GM12878 (cell line): ENCODE measurements around the gene STRA6. TPM values are rescaled to one million over a fixed set of nuclear protein-coding genes. Genes with fewer than 3 reads are reported as not detected.

ENCODE experiments used
- ATAC-seq: fragments of 200-7000 bp; cut with Tn5 transposase; 3 replicates; pipeline ENCODE4 v1.9.1; 2020; ENCODE audit warnings: mild to moderate bottlenecking, moderate library complexity
- BruUV-seq: library from RNA; stranded (reverse); fragments of 400-500 nt; replicated peaks from 2 replicates; lab custom pipeline; 2021; lab: Mats Ljungman, UMichigan
- CTCF ChIA-PET: fragments of 300-600 bp; sonication (Branson Sonifier 250); formaldehyde crosslinking; extraction: SDS; loops from one replicate; lab custom pipeline; 2021; ENCODE audit warnings: inconsistent platforms; lab: Yijun Ruan, JAX
- POLR2A ChIA-PET: fragments of 350-600 bp; formaldehyde crosslinking; extraction: SDS; loops from one replicate; lab custom pipeline; 2021; ENCODE audit warnings: inconsistent platforms; lab: Charles Lee
- RAD21 ChIA-PET: fragments of 300-600 bp; sonication (Branson Sonifier 250); formaldehyde crosslinking; loops from one replicate; lab custom pipeline; 2023; ENCODE audit warnings: antibody characterized with exemption; ENCODE audit not compliant: unreplicated experiment; lab: Charles Lee
- SMC1A ChIA-PET: fragments of 300-600 bp; sonication (Branson Sonifier 250); formaldehyde crosslinking; loops from one replicate; lab custom pipeline; 2023; ENCODE audit not compliant: unreplicated experiment, uncharacterized antibody; lab: Charles Lee
- DNase-seq: peaks from one replicate; pipeline ENCODE4 v3.0.0-alpha.2; 2011; ENCODE audit warnings: low read depth, low spot score
- FAIRE-seq: peaks from 3 replicates; lab custom pipeline; 2011; peaks lifted over from hg19 to GRCh38; lab: Jason Lieb, UNC
- H2AFZ ChIP-seq: 2 replicates; pipeline ENCODE4 v1.6.0; 2011; ENCODE audit warnings: low read depth, low read length, control low read depth; ENCODE audit not compliant: control insufficient read depth
- H3K27ac ChIP-seq: 2 replicates; pipeline ENCODE4 v1.5.1; 2011; ENCODE audit warnings: control low read depth; ENCODE audit not compliant: control insufficient read depth, insufficient read depth
- H3K27me3 ChIP-seq, 2 experiments: replicated peaks in 1 of 2; 2 replicates each; pipeline versions ENCODE4 v1.6.0 to v1.6.1; 2011; ENCODE audit warnings: low read length in 1 of 2; ENCODE audit not compliant: control insufficient read depth in 2 of 2, insufficient read depth in 2 of 2
- H3K36me3 ChIP-seq, 2 experiments: 2 replicates each; pipeline ENCODE4 v1.5.1; 2011; ENCODE audit warnings: low read length in 1 of 2; ENCODE audit not compliant: control insufficient read depth in 2 of 2, insufficient read depth in 2 of 2
- H3K4me1 ChIP-seq: 2 replicates; pipeline ENCODE4 v1.6.1; 2011; ENCODE audit warnings: mild to moderate bottlenecking, low read length, moderate library complexity, mixed read lengths; ENCODE audit not compliant: control insufficient read depth, insufficient read depth
- H3K4me2 ChIP-seq: 2 replicates; pipeline ENCODE4 v1.6.0; 2011; ENCODE audit warnings: control low read depth; ENCODE audit not compliant: control insufficient read depth, insufficient read depth
- H3K4me3 ChIP-seq: fragments of 200-600 bp; sonication (generic); 2 replicates; pipeline ENCODE4 v1.5.1; 2016
- H3K79me2 ChIP-seq: 2 replicates; pipeline ENCODE4 v1.6.0; 2011; ENCODE audit warnings: low read length; ENCODE audit not compliant: control insufficient read depth, insufficient read depth
- H3K9ac ChIP-seq: 2 replicates; pipeline ENCODE4 v1.8.0; 2011; ENCODE audit warnings: low read length, control low read depth, mixed read lengths; ENCODE audit not compliant: control insufficient read depth, insufficient read depth
- H3K9me3 ChIP-seq: replicated peaks from 3 replicates; pipeline ENCODE4 v1.5.1; 2011; ENCODE audit warnings: mild to moderate bottlenecking, low read length; ENCODE audit not compliant: control insufficient read depth, insufficient read depth
- H4K20me1 ChIP-seq: 2 replicates; pipeline ENCODE4 v1.6.0; 2011; ENCODE audit not compliant: control insufficient read depth, insufficient read depth
- ATF3 ChIP-seq: IDR thresholded peaks from 2 replicates; pipeline ENCODE4 v1.6.1; 2011; ENCODE audit warnings: low read depth, mild to moderate bottlenecking, low read length, moderate library complexity, borderline replicate concordance; ENCODE audit errors: extremely low read depth
- BHLHE40 ChIP-seq, 2 experiments: fragments of 450-650 bp in 1 of 2; IDR thresholded peaks; 2 replicates each; pipeline ENCODE4 v1.6.1; 2011 to 2017; ENCODE audit warnings: low read depth in 2 of 2, borderline replicate concordance in 1 of 2, improper control_type of control experiment in 1 of 2, low read length in 1 of 2, mild to moderate bottlenecking in 1 of 2
- BMI1 ChIP-seq: fragments of 450-650 bp; IDR thresholded peaks from 2 replicates; pipeline ENCODE4 v1.6.1; 2016; ENCODE audit warnings: mild to moderate bottlenecking, moderate library complexity, borderline replicate concordance
- FOXK2 ChIP-seq: fragments of 450-650 bp; IDR thresholded peaks from 2 replicates; pipeline ENCODE4 v1.6.1; 2017; ENCODE audit warnings: mild to moderate bottlenecking, moderate library complexity
- HCFC1 ChIP-seq: fragments of 150-350 bp; IDR thresholded peaks from 2 replicates; pipeline ENCODE4 v1.6.1; 2014; ENCODE audit warnings: low read length
- HDAC6 ChIP-seq: fragments of 200-600 bp; sonication (generic); IDR thresholded peaks from one replicate; pipeline ENCODE4 v1.8.0; 2017; ENCODE audit warnings: antibody characterized with exemption; ENCODE audit not compliant: unreplicated experiment
- IRF5 ChIP-seq: fragments of 450-650 bp; IDR thresholded peaks from 2 replicates; pipeline ENCODE4 v1.6.1; 2017; ENCODE audit warnings: borderline replicate concordance
- NR2C1 ChIP-seq: fragments of 450-650 bp; IDR thresholded peaks from 2 replicates; pipeline ENCODE4 v1.6.1; 2017; ENCODE audit warnings: antibody characterized with exemption, mild to moderate bottlenecking, moderate library complexity
- PBX3 ChIP-seq: IDR thresholded peaks from 2 replicates; pipeline ENCODE4 v1.6.1; 2011; ENCODE audit warnings: mild to moderate bottlenecking, low read depth, low read length, moderate library complexity; ENCODE audit not compliant: insufficient replicate concordance
- POLR2AphosphoS2 ChIP-seq: IDR thresholded peaks from 2 replicates; pipeline ENCODE4 v1.6.1; 2011; ENCODE audit warnings: low read depth, mild to moderate bottlenecking, low read length, improper control_type of control experiment, moderate library complexity
- POU2F2 ChIP-seq: IDR thresholded peaks from 3 replicates; pipeline ENCODE4 v1.6.1; 2011; ENCODE audit warnings: low read depth, mild to moderate bottlenecking, low read length, borderline replicate concordance
- SIX5 ChIP-seq: IDR thresholded peaks from 2 replicates; pipeline ENCODE4 v1.6.1; 2011; ENCODE audit warnings: mild to moderate bottlenecking, low read depth, low read length, moderate library complexity; ENCODE audit not compliant: severe bottlenecking
- SKIL ChIP-seq: fragments of 450-650 bp; IDR thresholded peaks from 2 replicates; pipeline ENCODE4 v1.6.1; 2017; ENCODE audit warnings: mild to moderate bottlenecking, low read depth, inconsistent platforms; ENCODE audit not compliant: poor library complexity, severe bottlenecking
- SMAD1 ChIP-seq: fragments of 450-650 bp; IDR thresholded peaks from 2 replicates; pipeline ENCODE4 v1.6.1; 2018; ENCODE audit warnings: mild to moderate bottlenecking, low read depth; ENCODE audit not compliant: partially characterized antibody
- SREBF1 ChIP-seq: IDR thresholded peaks from 2 replicates; pipeline ENCODE4 v1.6.1; 2012; ENCODE audit warnings: mild to moderate bottlenecking, low read length
- TBL1XR1 ChIP-seq: IDR thresholded peaks from 2 replicates; pipeline ENCODE4 v1.6.1; 2012; ENCODE audit warnings: low read depth, low read length, improper control_type of control experiment
- WGBS: methylation state at CpG from one replicate; pipeline ENCODE4 v1.1.6; 2016; ENCODE audit warnings: low lambda C conversion rate; ENCODE audit not compliant: insufficient replicate concordance, insufficient coverage; ENCODE audit errors: missing lambda C conversion rate; 5-methylcytosine and 5-hydroxymethylcytosine counted together
- in situ Hi-C: fragments of 300-500 bp; cut with MboI; formaldehyde crosslinking; loops from 9 replicates; pipeline ENCODE4 v1.14.3; 2018; ENCODE audit warnings: mixed read lengths
- intact Hi-C: fragments of 100-400 bp; cut with micrococcal nuclease; formaldehyde crosslinking; loops from one replicate; pipeline ENCODE4 v1.14.2; 2022; ENCODE audit not compliant: unreplicated experiment
- polyA plus RNA-seq, 11 experiments: library from polyadenylated mRNA; depleted of rRNA in 4 of 11; unstranded in 6 of 11; stranded (reverse) in 5 of 11; fragments of >200 nt; fragmentation: Nextera tagmentation in 4 of 11; fragmentation: Illumina TruSeq in 1 of 11; extraction: Ambion mirVana in 4 of 11; extraction: Trizol in 1 of 11; gene quantifications; 1 replicate in 1 of 11; 2 replicates in 10 of 11; pipeline versions ENCODE4 v1.2.1 to v1.2.3, GENCODE V29; 2011 to 2016; ENCODE audit warnings: inconsistent platforms in 2 of 11, missing spikeins in 2 of 11, low read depth in 1 of 11
- total RNA-seq, 4 experiments: library from RNA; depleted of rRNA in 3 of 4; stranded (reverse); fragments of >200 nt in 3 of 4; fragmentation: Illumina TruSeq in 1 of 4; extraction: Trizol in 1 of 4; gene quantifications; 2 replicates each; pipeline versions ENCODE4 v1.2.1 to v1.2.3, GENCODE V29; 2013 to 2021
- TF ChIP-seq, protein P1 (sequence below): fragments of 450-650 bp; IDR thresholded peaks from 2 replicates; pipeline ENCODE4 v1.6.1; 2016; ENCODE audit warnings: mild to moderate bottlenecking

The STRA6 gene
- total and polyA plus RNA-seq, 10 of the 15 experiments (the other 5 are each of a cell fraction or from before 2014, with no cell fraction given) = 0.31 to 10.8 (median 5.8) TPM

- Histone ChIP-seq H3K27ac (no peak overlapping the region), H3K9ac (no peak overlapping the region), H3K27me3 (peaks cover 0 to 11% of the 10 kb centered on the region in 2 experiments; a peak in 3 of 4 replicates), H3K4me3 (no peak overlapping the region), H3K4me2 (no peak overlapping the region), H3K36me3 (no peaks in the 10 kb centered on the region), H4K20me1 (no peaks in the 10 kb centered on the region), H3K9me3 (no peaks in the 10 kb centered on the region), H3K79me2 (no peaks in the 10 kb centered on the region), H2AFZ (no peak overlapping the region), H3K4me1 (no peaks in the 10 kb centered on the region)
- SMC1A ChIA-PET = no interaction called here
- RAD21 ChIA-PET = no interaction called here
- POLR2A ChIA-PET = no interaction called here
- no peak for FAIRE-seq
- in situ Hi-C loops (no loop called here), intact Hi-C loops (no loop called here)
- ATAC-seq = no peak
- 14% methylated on average over 19 of the region's 25 CpGs for WGBS
- no peak for DNase-seq
- no TSS peak for BruUV-seq
- CTCF ChIA-PET = no interaction called here
- TF ChIP-seq ATF3 = no peak
- TF ChIP-seq NR2C1 = no peak
- no peak for TF ChIP-seq POU2F2
- no peak for TF ChIP-seq HCFC1
- TF ChIP-seq, protein P1, sequence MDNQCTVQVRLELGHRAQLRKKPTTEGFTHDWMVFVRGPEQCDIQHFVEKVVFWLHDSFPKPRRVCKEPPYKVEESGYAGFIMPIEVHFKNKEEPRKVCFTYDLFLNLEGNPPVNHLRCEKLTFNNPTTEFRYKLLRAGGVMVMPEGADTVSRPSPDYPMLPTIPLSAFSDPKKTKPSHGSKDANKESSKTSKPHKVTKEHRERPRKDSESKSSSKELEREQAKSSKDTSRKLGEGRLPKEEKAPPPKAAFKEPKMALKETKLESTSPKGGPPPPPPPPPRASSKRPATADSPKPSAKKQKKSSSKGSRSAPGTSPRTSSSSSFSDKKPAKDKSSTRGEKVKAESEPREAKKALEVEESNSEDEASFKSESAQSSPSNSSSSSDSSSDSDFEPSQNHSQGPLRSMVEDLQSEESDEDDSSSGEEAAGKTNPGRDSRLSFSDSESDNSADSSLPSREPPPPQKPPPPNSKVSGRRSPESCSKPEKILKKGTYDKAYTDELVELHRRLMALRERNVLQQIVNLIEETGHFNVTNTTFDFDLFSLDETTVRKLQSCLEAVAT = no peak
- no peak for TF ChIP-seq IRF5
- TF ChIP-seq PBX3 = no peak
- no peak for TF ChIP-seq BHLHE40 (IDR thresholded peaks at IDR 0.05; ENCODE audit: borderline replicate concordance in 1 of 2, low read depth in 2 of 2, low read length in 1 of 2)
- no peak for TF ChIP-seq TBL1XR1
- no peak for TF ChIP-seq BMI1
- TF ChIP-seq POLR2AphosphoS2 = no peak
- no peak for TF ChIP-seq SIX5
- no peak for TF ChIP-seq SREBF1
- no peak for TF ChIP-seq SMAD1
- TF ChIP-seq SKIL = no peak
- no peak for TF ChIP-seq HDAC6
- no peak for TF ChIP-seq FOXK2
Observed at GRCh38 chr15:74222240-74223119, 19.9 kb upstream of the STRA6 start.
